ENCODE results near the gene DSC1. TPM values are rescaled to one million over a fixed set of nuclear protein-coding genes. Genes with fewer than 3 reads are reported as not detected.

The DSC1 gene
- total and polyA plus RNA-seq, 2 of the 13 experiments (the other 11 are each of a cell fraction or from before 2014, with no cell fraction given) = not detected

DNA sequence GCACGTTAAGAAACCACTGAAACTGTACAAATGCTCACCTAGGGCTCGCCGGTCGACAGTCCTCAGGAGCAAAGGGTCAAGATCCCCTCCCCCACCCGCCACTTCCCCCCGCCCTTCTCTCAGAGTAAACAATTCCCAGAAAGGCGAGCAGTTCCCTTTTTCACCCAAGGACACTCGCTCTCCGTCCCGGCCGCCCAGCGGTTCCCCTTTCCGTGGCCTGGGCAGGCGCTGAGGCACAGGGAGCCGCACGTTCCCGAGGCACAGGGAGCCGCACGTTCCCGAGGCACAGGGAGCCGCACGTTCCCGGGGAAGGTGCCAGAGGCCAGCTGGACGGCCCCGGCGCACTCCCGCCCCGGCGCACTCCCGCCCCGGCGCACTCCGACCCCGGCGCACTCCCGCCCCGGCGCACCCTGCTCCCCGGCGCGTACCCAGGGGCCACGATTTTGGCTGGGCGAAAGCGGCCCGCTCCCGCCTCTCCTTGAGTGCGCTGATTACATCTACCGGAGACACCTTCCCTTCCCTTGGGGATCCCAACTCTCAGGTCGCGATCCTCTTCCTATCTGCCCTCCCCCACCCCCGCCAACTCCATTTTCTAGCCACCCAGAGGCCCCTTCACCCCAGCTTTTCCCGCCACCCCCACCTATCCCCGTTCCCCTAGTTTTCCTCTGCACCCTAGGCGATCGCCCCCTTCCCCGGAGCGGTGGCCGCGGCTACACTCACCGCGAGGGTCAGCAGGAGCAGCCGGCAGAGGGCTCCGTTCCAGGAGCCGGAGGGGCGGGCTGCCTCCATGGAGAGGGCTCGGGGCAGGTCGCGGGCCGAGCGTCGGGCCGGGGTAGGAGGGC lies 61.3 kb downstream of the DSC1 start (continued):
- TF ChIP-seq MATR3 (CRISPR knock-in tag; IDR thresholded peaks at IDR 0.05) (no peak), ZNF615 (CRISPR knock-in tag; IDR thresholded peaks at IDR 0.05; ENCODE audit: borderline replicate concordance) (no peak), HOXA3 (CRISPR knock-in tag; IDR thresholded peaks at IDR 0.05) (peak; percentile 15; the same call in 1 of the 2 replicates), RBAK (CRISPR knock-in tag; IDR thresholded peaks at IDR 0.05) (no peak), NR3C1 (CRISPR knock-in tag; IDR thresholded peaks at IDR 0.05) (no peak), ZNF564 (CRISPR knock-in tag; IDR thresholded peaks at IDR 0.05) (no peak), ONECUT2 (CRISPR knock-in tag; IDR thresholded peaks at IDR 0.05) (no peak), KMT2A (CRISPR knock-in tag; IDR thresholded peaks at IDR 0.05) (no peak; the same call in 1 of the 2 replicates), ZNF883 (CRISPR knock-in tag; IDR thresholded peaks at IDR 0.05; ENCODE audit: not compliant biosample characterization) (no peak), TFDP1 (CRISPR knock-in tag; IDR thresholded peaks at IDR 0.05; ENCODE audit: borderline replicate concordance) (no peak), ZNF101 (CRISPR knock-in tag; IDR thresholded peaks at IDR 0.05; ENCODE audit: borderline replicate concordance, low read depth) (no peak), ZNF281 (CRISPR knock-in tag; IDR thresholded peaks at IDR 0.05; ENCODE audit: borderline replicate concordance) (peak; percentile 88), MTF1 (CRISPR knock-in tag; IDR thresholded peaks at IDR 0.05) (no peak), ZNF775 (CRISPR knock-in tag; IDR thresholded peaks at IDR 0.05; ENCODE audit: borderline replicate concordance) (no peak), RXRA (CRISPR knock-in tag; IDR thresholded peaks at IDR 0.05) (peak; percentile 49; the same call in 1 of the 2 replicates), SP4 (CRISPR knock-in tag; IDR thresholded peaks at IDR 0.05) (no peak), FLYWCH1 (CRISPR knock-in tag; IDR thresholded peaks at IDR 0.05) (no peak), TEAD2 (CRISPR knock-in tag; IDR thresholded peaks at IDR 0.05) (no peak)
- TF ChIP-seq, protein P1, sequence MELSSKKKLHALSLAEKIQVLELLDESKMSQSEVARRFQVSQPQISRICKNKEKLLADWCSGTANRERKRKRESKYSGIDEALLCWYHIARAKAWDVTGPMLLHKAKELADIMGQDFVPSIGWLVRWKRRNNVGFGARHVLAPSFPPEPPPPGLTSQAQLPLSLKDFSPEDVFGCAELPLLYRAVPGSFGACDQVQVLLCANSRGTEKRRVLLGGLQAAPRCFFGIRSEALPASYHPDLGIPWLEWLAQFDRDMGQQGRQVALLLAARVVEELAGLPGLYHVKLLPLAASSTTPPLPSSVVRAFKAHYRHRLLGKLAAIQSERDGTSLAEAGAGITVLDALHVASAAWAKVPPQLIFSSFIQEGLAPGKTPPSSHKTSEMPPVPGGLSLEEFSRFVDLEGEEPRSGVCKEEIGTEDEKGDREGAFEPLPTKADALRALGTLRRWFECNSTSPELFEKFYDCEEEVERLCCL (CRISPR knock-in tag; IDR thresholded peaks at IDR 0.05; ENCODE audit: borderline replicate concordance) = no peak
- TF ChIP-seq, protein P2, sequence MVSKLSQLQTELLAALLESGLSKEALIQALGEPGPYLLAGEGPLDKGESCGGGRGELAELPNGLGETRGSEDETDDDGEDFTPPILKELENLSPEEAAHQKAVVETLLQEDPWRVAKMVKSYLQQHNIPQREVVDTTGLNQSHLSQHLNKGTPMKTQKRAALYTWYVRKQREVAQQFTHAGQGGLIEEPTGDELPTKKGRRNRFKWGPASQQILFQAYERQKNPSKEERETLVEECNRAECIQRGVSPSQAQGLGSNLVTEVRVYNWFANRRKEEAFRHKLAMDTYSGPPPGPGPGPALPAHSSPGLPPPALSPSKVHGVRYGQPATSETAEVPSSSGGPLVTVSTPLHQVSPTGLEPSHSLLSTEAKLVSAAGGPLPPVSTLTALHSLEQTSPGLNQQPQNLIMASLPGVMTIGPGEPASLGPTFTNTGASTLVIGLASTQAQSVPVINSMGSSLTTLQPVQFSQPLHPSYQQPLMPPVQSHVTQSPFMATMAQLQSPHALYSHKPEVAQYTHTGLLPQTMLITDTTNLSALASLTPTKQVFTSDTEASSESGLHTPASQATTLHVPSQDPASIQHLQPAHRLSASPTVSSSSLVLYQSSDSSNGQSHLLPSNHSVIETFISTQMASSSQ (IDR thresholded peaks at IDR 0.05; ENCODE audit: low read depth) = no peak
- TF ChIP-seq, protein P2 (CRISPR knock-in tag; IDR thresholded peaks at IDR 0.05; ENCODE audit: borderline replicate concordance) = peak; percentile 55; the same call in 1 of the 2 replicates

All from HepG2 (cell line).